IPS-18a (cell line): ENCODE data around the gene LRRC38.
"Not testable (repeated sequence)": the region's sequence is repeated elsewhere in the genome, so short reads cannot be mapped to it uniquely, and the experiment has no call there.

Source experiments
- H3K27ac ChIP-seq: one replicate; pipeline ENCODE4 v1.5.1; 2013; ENCODE audit warnings: low read length
- H3K27me3 ChIP-seq: one replicate; pipeline ENCODE4 v1.6.1; 2013; ENCODE audit warnings: mild to moderate bottlenecking, low read length; ENCODE audit not compliant: control insufficient read depth, insufficient read depth
- H3K36me3 ChIP-seq: one replicate; pipeline ENCODE4 v1.6.1; 2013; ENCODE audit warnings: low read depth, low read length; ENCODE audit not compliant: control insufficient read depth
- H3K4me1 ChIP-seq: one replicate; pipeline ENCODE4 v1.6.1; 2013; ENCODE audit warnings: low read depth, low read length; ENCODE audit not compliant: control insufficient read depth
- H3K4me3 ChIP-seq: one replicate; pipeline ENCODE4 v1.5.1; 2013; ENCODE audit warnings: low read length
- H3K9ac ChIP-seq: one replicate; pipeline ENCODE4 v1.6.1; 2013; ENCODE audit warnings: mild to moderate bottlenecking, low read length, moderate library complexity
- H3K9me3 ChIP-seq: one replicate; pipeline ENCODE4 v1.6.1; 2013; ENCODE audit warnings: low read depth, low read length; ENCODE audit not compliant: control insufficient read depth

The LRRC38 gene

DNA sequence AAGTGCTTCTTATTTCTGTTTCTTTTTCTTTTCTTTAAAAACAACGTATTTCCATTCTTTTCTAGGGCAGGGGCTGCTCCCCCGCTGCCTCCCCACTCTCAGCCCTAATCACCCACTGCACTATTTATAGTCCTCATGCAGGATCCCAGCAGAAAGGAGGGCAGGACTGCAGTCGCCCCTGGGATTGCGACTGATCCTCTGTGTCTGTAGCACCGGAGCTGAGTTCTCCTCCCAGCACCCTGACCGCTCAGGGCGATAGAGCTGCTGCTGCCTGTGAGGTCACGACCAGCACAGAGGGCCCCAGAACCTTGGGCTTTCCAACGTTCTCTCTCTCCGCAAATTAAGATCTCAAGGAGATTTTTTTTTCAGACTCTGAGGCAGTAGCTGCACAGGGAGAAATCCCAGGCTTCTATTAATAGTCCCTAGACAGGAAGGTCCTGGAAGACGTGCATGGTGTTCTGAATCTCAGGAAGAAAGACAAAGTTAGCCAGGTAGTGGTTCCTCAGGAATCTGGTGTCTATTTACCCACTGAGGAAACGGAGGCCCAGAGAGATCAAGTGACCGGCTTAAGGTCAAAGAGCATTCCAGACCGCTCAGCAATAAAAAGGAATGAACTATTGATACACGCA, 56.8 kb downstream of the LRRC38 start:
- no peak overlapping the region for H3K27ac ChIP-seq
- no peak overlapping the region for H3K4me3 ChIP-seq
- no peaks in the 10 kb centered on the region for H3K36me3 ChIP-seq
- H3K9ac ChIP-seq: no peak overlapping the region
- no peaks in the 10 kb centered on the region for H3K4me1 ChIP-seq
- no peaks in the 10 kb centered on the region for H3K27me3 ChIP-seq
- H3K9me3 ChIP-seq: peaks cover 8% of the 10 kb centered on the region

DNA sequence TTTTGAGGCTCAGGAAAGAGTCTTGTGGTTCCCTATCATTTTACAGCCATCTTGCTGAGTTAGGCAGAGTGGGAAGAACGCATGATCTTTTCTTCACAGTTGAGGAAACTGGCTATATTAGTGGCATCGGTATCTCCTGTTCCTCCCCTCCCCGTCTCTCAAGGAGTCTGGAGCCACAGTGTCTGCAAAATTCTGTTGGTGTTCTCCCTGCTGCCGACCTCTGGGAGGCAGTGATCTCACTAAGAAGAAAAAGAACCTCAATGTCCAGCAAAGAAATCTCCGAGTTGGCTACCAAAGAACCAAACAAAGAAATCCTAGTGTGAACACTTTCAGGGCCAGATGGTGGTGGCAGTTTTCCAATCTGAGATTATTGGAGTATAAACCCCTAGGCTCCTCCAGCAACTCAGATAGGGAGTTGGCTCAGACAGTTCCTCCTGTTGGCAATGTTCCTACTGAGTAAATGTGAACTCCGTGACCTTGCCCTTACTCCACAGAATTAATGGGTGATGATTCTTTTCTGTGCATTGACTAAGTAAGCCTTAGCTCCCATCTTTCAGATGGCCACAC, 62.3 kb downstream of the LRRC38 start:
- H3K9me3 ChIP-seq: peaks cover 8% of the 10 kb centered on the region
- no peak overlapping the region for H3K27ac ChIP-seq
- H3K9ac ChIP-seq: no peak overlapping the region
- H3K4me3 ChIP-seq: no peak overlapping the region
- H3K4me1 ChIP-seq: no peaks in the 10 kb centered on the region
- no peaks in the 10 kb centered on the region for H3K36me3 ChIP-seq
- no peaks in the 10 kb centered on the region for H3K27me3 ChIP-seq

DNA sequence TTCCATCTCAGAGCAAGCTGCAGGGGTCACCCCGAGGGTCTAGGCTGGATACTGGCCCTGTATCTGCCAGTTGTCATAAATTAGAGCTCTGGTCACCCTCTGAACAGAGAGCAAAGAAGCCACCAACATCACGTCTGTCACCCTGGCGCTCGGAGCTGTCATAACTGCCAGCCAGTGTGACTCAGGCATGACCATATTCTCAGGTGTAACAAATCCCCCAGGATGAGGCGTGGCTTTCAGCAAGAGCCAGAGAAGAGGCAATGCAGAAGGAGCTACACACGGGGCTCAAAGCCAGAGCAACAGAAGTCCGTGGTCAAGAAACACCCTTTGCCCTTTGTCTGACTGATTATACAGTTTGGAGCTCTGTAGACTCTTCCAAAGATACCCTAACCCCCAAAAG, 63.6 kb downstream of the LRRC38 start:
- H3K9ac ChIP-seq: no peak overlapping the region
- H3K27me3 ChIP-seq: no peaks in the 10 kb centered on the region
- H3K27ac ChIP-seq: no peak overlapping the region
- H3K4me1 ChIP-seq: no peaks in the 10 kb centered on the region
- H3K4me3 ChIP-seq: no peak overlapping the region
- peaks cover 19% of the 10 kb centered on the region for H3K9me3 ChIP-seq
- no peaks in the 10 kb centered on the region for H3K36me3 ChIP-seq

DNA sequence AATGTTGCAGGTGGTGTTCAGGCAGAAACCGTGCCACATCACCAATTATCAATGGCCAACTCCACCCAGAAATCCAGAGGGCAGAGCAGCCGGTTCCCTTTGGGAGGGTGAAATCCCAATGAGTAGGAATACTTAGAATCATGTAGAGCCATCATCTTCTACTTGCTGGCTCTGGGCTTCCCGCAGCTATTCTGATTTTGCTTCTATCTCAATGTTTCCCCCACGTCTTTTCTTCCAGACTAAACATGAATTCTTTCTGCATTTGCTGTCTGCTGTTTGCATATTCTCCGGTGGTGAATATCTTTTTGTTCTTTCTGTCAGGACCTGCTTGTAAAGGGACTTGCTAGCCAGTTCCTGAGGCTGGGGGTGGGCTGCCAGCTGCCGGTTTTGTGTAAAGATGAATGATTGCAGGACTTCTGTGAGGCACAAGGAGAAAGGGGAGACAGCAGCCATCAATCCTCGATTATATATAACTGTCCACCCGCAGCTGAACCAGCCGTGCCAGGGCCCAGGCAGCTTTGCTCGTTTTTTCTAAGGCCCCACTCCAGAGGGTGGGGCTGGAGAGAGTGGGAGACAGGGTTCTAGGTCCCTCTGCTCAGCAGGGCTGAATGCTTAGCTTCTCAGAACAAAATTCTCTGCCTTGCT, 70.3 kb downstream of the LRRC38 start:
- H3K27me3 ChIP-seq: no peaks in the 10 kb centered on the region
- no peaks in the 10 kb centered on the region for H3K4me1 ChIP-seq
- H3K4me3 ChIP-seq: no peak overlapping the region
- H3K27ac ChIP-seq: no peak overlapping the region
- no peaks in the 10 kb centered on the region for H3K36me3 ChIP-seq
- no peak overlapping the region for H3K9ac ChIP-seq
- H3K9me3 ChIP-seq: peaks cover 25% of the 10 kb centered on the region

DNA sequence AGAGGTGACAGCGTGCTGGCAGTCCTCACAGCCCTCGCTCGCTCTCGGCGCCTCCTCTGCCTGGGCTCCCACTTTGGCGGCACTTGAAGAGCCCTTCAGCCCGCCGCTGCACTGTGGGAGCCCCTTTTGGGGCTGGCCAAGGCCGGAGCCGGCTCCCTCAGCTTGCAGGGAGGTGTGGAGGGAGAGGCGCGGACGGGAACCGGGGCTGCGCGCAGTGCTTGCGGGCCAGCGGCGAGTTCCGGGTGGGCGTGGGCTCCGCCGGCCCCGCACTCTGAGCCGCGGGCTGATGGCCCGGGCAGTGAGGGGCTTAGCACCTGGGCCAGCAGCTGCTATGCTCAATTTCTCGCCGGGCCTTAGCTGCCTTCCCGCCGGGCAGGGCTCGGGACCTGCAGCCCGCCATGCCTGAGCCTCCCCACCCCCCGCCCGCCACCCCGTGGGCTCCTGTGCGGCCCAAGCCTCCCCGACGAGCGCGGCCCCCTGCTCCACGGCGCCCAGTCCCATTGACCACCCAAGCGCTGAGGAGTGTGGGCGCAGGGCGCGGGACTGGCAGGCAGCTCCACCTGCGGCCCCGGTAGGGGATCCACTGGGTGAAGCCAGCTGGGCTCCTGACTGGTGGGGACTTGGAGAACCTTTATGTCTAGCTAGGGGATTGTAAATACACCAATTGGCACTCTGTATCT, 74.6 kb downstream of the LRRC38 start:
- H3K9ac ChIP-seq, H3K36me3 ChIP-seq, H3K4me1 ChIP-seq, H3K27ac ChIP-seq, H3K4me3 ChIP-seq, H3K27me3 ChIP-seq: not testable (repeated sequence)
- H3K9me3 ChIP-seq: peaks cover 26% of the 10 kb centered on the region

DNA sequence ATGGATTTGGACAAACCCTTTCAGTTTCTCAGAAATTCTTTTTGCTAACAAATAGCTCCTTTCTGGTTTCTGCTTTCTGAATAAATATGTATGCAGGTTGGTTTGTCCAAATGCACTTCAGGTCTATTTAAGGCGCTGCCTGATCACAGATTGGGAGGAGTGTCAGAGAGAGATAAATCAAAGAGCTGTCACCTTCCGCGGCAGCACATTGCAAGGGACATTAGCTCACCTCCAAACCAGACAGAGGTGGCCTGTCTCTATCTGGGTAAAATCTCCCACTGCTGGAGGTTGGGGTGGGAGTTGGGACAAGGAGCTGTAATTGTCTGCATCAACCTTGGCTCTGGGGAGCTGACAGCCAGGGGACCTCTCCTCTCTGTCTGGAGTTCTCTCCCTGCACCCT, 78.3 kb downstream of the LRRC38 start:
- Histone ChIP-seq H3K36me3 (no peaks in the 10 kb centered on the region), H3K27ac (no peak overlapping the region), H3K4me1 (no peaks in the 10 kb centered on the region), H3K9me3 (peaks cover 28% of the 10 kb centered on the region), H3K9ac (no peak overlapping the region), H3K4me3 (no peak overlapping the region), H3K27me3 (no peaks in the 10 kb centered on the region)

DNA sequence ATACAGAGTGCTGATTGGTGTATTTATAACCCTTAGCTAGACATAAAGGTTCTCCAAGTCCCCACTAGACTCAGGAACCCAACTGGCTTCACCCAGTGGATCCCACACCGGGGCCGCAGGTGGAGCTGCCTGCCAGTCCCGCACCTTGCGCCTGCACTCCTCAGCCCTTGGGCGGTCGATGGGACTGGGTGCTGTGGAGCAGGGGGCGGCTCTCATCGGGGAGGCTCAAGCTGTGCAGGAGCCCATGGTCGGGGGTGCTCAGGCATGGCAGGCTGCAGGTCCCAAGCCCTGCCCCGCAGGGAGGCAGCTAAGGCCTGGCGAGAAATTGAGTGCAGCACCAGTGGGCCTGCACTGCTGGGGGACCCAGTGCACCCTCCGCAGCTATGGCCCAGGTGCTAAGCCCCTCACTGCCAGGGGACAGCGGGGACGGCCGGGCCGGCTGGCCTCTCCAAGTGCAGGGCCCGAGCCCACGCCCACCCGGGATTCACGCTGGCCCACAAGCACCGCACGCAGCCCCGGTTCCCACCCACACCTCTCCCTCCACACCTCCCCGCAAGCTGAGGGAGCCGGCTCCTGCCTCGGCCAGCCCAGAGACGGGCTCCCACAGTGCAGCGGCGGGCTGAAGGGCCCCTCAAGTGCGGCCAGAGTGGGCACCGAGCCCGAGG, 80.0 kb downstream of the LRRC38 start:
- not testable (repeated sequence) for H3K9ac ChIP-seq, H3K27me3 ChIP-seq, H3K4me1 ChIP-seq, H3K4me3 ChIP-seq, H3K36me3 ChIP-seq, H3K27ac ChIP-seq
- H3K9me3 ChIP-seq: peaks cover 30% of the 10 kb centered on the region

DNA sequence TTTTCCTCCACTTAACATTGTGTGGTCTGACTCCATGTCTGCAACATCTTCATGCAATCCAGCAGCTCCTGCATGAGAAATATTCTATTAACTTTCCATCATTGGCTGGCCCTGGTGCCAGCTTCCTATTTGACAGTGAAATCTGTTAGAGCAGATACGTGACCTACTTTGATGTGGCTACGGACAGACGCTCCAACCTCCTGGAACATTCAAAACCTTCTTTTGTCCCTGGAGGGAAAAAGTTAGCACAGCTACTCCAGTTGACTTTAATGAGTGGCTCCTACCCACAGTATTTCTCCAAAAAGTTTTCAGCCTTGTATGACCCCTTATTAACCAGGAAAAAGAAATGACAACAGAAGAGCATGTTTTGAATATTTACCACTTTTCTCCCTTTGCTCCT, 81.6 kb downstream of the LRRC38 start:
- H3K4me1 ChIP-seq: no peaks in the 10 kb centered on the region

DNA sequence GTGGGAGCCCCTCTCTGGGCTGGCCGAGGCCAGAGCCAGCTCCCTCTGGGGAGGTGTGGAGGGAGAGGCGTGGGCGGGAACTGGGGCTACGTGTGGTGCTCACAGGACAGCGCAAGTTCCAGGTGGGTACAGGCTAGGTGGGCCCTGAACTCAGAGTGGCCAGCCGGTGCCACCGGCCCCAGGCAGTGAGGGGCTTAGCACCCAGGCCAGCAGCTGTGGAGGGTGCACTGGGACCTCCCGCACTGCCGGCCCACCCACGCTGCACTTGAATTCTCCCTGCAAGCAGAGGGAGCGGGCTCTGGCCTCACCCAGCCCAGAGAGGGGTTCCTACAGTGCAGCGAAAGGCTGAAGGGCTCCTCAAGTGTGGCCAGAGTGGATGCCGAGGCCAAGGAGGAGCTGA, 83.3 kb downstream of the LRRC38 start:
- Histone ChIP-seq H3K4me1 (no peaks in the 10 kb centered on the region), H3K9me3 (peaks cover 26% of the 10 kb centered on the region), H3K36me3 (no peaks in the 10 kb centered on the region), H3K27ac (no peak overlapping the region), H3K4me3 (no peak overlapping the region), H3K9ac (no peak overlapping the region), H3K27me3 (no peaks in the 10 kb centered on the region)

More for the DNA sequence above, 81.6 kb downstream of the LRRC38 start:
- H3K9ac ChIP-seq: no peak overlapping the region
- H3K9me3 ChIP-seq: peaks cover 32% of the 10 kb centered on the region
- H3K27me3 ChIP-seq: no peaks in the 10 kb centered on the region
- no peaks in the 10 kb centered on the region for H3K36me3 ChIP-seq
- H3K4me3 ChIP-seq: no peak overlapping the region
- no peak overlapping the region for H3K27ac ChIP-seq
